Erythroblast (primary cell): Measurements from ENCODE around the gene TMEM272.

Experiments
- GATA1 ChIP-seq: IDR thresholded peaks from 2 replicates; pipeline ENCODE4 v1.6.1; 2011; ENCODE audit warnings: low read depth, mild to moderate bottlenecking, control low read depth, low read length, moderate library complexity
- POLR2A ChIP-seq: IDR thresholded peaks from 2 replicates; pipeline ENCODE4 v1.6.1; 2011; ENCODE audit warnings: mild to moderate bottlenecking, low read length

- TF ChIP-seq POLR2A (no peak), GATA1 (no peak)
Measured at GRCh38 chr13:51861723-51862300, 16.8 kb upstream of the TMEM272 start, which contains the start of gene CCDC70.
